BLaER1 treated with 17β-estradiol and CSF1 and Interleukin-3, amounts not matched to agents 10 nM and 100 nM (cell line): ENCODE measurements around the gene OR51A4.

Experiments used
- H3K27ac ChIP-seq, 11 experiments: shearing (Covaris generic); formaldehyde crosslinking; 2 replicates each; pipeline ENCODE4 v1.8.1; 2022
- H3K27me3 ChIP-seq, 11 experiments: shearing (Covaris generic); formaldehyde crosslinking; 2 replicates each; pipeline ENCODE4 v1.8.1; 2022
- H3K36me3 ChIP-seq, 11 experiments: shearing (Covaris generic); formaldehyde crosslinking; 2 replicates each; pipeline ENCODE4 v1.8.1; 2022
- H3K4me1 ChIP-seq, 10 experiments: shearing (Covaris generic); formaldehyde crosslinking; 2 replicates each; pipeline ENCODE4 v1.8.1; 2022
- H3K4me2 ChIP-seq, 11 experiments: shearing (Covaris generic); formaldehyde crosslinking; 2 replicates each; pipeline ENCODE4 v1.8.1; 2022
- H3K4me3 ChIP-seq, 10 experiments: shearing (Covaris generic); formaldehyde crosslinking; 2 replicates each; pipeline ENCODE4 v1.8.1; 2022
- H3K9ac ChIP-seq, 11 experiments: shearing (Covaris generic); formaldehyde crosslinking; 2 replicates each; pipeline ENCODE4 v1.8.1; 2022
- H3K9me3 ChIP-seq, 11 experiments: shearing (Covaris generic); formaldehyde crosslinking; replicated peaks in 1 of 11; 2 replicates each; pipeline ENCODE4 v1.8.1; 2022
- H4K20me1 ChIP-seq, 11 experiments: shearing (Covaris generic); formaldehyde crosslinking; 2 replicates each; pipeline ENCODE4 v1.8.1; 2022
- Cebpa-rat ChIP-seq, 11 experiments: shearing (Covaris generic); IDR thresholded peaks; 2 replicates each; pipeline ENCODE4 v1.8.1; 2022

Gene OR51A4

DNA sequence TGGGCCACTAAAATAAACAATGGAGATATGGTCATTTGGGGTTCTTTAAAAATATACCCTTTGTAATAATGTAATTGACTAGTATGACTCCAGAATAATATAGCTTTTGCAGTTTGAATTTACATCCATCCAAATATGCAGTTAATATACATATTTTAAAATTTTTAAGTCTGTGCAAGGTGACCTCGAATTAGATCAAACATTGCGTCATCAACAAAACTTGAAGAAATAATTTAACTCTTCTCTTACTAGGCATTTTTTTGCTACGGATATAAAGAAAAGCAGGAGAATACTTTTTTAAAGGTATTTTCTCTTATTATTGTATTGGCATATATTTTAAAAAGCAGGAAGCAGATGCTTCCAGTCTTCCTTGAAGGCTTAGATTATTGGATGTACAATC, 10.7 kb downstream of the OR51A4 start:
- Histone ChIP-seq H3K4me3 (no peak overlapping the region), H3K4me2 (no peak overlapping the region), H3K9me3 (no peaks in the 10 kb centered on the region), H3K4me1 (no peaks in the 10 kb centered on the region), H3K36me3 (no peaks in the 10 kb centered on the region), H3K9ac (no peak overlapping the region), H3K27ac (no peak overlapping the region), H4K20me1 (no peaks in the 10 kb centered on the region), H3K27me3 (no peaks in the 10 kb centered on the region)
- TF ChIP-seq Cebpa-rat (IDR thresholded peaks at IDR 0.05), result no peak

DNA sequence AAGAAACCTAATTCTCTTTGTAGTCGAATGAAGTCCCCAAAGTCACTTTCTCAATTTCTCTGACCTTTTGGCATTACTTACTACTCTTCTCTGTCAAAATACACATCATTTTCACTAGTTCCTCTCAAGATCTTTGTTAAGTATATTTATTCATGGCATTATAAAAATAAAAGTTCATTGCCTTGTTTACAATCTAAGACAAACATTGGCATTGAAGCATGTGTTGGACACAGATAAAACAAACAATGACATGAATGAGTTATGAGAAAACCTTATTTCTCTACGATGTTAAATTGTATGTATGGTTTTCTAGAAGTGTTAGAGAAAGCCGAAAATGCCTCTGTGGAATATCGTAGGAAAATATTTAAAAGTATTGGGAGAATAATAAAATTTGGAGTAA, 14.7 kb downstream of the OR51A4 start:
- Histone ChIP-seq H4K20me1 (no peaks in the 10 kb centered on the region), H3K36me3 (no peaks in the 10 kb centered on the region), H3K9me3 (no peaks in the 10 kb centered on the region), H3K4me1 (no peaks in the 10 kb centered on the region), H3K27me3 (no peaks in the 10 kb centered on the region), H3K4me3 (no peak overlapping the region), H3K9ac (no peak overlapping the region), H3K27ac (no peak overlapping the region), H3K4me2 (no peak overlapping the region)
- TF ChIP-seq Cebpa-rat (IDR thresholded peaks at IDR 0.05), result no peak

DNA sequence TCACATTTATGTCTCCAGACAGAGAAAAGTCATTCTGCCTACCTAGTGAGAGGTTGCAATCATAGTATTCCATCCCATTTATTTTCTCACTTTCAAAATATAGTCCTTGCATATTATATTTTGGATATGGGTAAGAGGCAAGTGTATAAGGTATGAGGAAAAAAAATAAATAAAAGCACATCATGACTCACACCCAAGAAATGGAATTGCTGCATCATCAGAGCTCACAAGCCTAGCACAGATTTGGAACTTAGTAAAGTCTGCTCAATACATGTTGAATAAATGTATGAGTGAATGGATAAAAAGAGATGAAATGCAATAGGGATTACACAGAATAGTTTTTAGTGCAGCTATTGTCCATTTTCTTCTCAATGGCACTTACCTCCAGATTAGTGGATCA, 20.8 kb downstream of the OR51A4 start:
- H3K27me3 ChIP-seq, result no peaks in the 10 kb centered on the region
- TF ChIP-seq Cebpa-rat (IDR thresholded peaks at IDR 0.05), result no peak
- H3K9me3 ChIP-seq, result no peaks in the 10 kb centered on the region
- H3K4me1 ChIP-seq, result no peaks in the 10 kb centered on the region
- H3K4me2 ChIP-seq, result no peak overlapping the region
- H3K27ac ChIP-seq, result no peak overlapping the region
- H4K20me1 ChIP-seq, result no peaks in the 10 kb centered on the region
- H3K9ac ChIP-seq, result no peak overlapping the region
- no peaks in the 10 kb centered on the region for H3K36me3 ChIP-seq
- no peak overlapping the region for H3K4me3 ChIP-seq

DNA sequence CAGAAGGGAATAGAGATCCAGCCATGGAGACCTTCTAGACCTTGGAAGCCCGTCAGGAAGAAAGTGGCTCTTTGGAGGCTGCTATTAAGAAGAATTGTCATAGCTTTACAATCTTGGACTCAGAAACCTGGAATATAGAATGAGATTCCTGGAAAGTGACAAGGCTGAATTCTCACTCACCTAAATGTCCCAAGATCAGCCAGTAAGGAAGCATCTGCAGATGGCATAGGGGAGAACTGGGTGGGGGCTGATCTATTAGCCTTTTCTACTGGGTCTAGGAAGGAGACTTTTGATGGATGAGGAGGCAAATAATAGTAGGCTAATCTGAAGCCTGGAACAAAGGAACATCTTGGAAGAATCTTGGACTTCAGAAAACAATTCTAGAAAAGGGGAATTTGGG, 23.2 kb downstream of the OR51A4 start, which contains the start of gene OR51G1:
TSS of gene OR51G1 (minus strand) at position 101 of the 400 bp plus-strand sequence. CDS start at position 101, 0 bp downstream.
- no peak within 1 kb of the TSS for H3K4me2 ChIP-seq
- H3K9ac ChIP-seq, result no peak within 1 kb of the TSS
- H3K27ac ChIP-seq, result no peak within 1 kb of the TSS
- no peaks in the 10 kb centered on the region for H3K9me3 ChIP-seq
- H3K4me1 ChIP-seq, result no peaks in the 10 kb centered on the region
- no peaks in the 10 kb centered on the region for H3K36me3 ChIP-seq
- H3K27me3 ChIP-seq, result no peaks in the 10 kb centered on the region
- H4K20me1 ChIP-seq, result no peaks in the 10 kb centered on the region
- TF ChIP-seq Cebpa-rat (IDR thresholded peaks at IDR 0.05), result no peak
- no peak within 1 kb of the TSS for H3K4me3 ChIP-seq

DNA sequence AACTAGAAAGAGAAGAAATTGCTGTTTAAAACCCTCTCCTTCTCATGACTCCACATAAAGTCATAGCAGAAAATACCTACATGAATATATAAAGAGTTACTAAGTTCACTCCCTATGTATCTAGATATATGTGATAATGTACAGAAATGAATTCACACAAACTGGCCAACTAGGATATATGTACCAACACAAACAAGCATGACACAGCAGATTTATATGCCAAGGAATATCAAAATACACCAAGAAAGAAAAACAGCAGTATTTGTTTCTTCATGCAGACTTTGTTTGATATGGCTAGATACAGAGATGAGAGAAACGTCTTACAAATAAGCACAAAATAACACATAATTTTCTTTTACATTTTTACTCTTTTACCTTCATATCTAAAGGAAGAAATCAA, 25.1 kb downstream of the OR51A4 start:
- no peaks in the 10 kb centered on the region for H3K27me3 ChIP-seq
- H3K4me1 ChIP-seq, result no peaks in the 10 kb centered on the region
- no peak overlapping the region for H3K27ac ChIP-seq
- no peak overlapping the region for H3K4me2 ChIP-seq
- no peak overlapping the region for H3K4me3 ChIP-seq
- no peak for TF ChIP-seq Cebpa-rat (IDR thresholded peaks at IDR 0.05)
- no peak overlapping the region for H3K9ac ChIP-seq
- H3K36me3 ChIP-seq, result no peaks in the 10 kb centered on the region
- no peaks in the 10 kb centered on the region for H4K20me1 ChIP-seq
- no peaks in the 10 kb centered on the region for H3K9me3 ChIP-seq

DNA sequence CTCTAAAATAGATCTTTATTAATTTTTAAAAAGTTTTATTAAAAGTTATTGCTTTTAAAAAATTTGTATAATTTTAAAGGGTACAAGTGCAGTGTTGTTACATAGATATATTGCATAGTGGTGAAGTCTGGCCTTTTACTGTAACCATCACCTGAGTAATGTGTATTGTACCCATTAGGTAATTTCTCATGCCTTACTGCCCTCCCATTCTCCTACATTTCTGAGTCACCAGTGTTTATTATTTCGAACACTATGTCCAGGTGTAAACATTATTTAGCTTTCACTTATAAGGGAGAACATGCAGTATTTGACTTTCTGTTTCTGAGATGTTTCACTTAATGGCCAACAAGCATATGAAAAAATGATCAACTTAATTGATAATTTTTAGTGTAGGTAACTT, 25.6 kb downstream of the OR51A4 start:
- H3K4me3 ChIP-seq, result no peak overlapping the region
- no peak overlapping the region for H3K4me2 ChIP-seq
- no peaks in the 10 kb centered on the region for H3K4me1 ChIP-seq
- H4K20me1 ChIP-seq, result no peaks in the 10 kb centered on the region
- no peak overlapping the region for H3K27ac ChIP-seq
- no peak overlapping the region for H3K9ac ChIP-seq
- no peaks in the 10 kb centered on the region for H3K36me3 ChIP-seq
- H3K27me3 ChIP-seq, result no peaks in the 10 kb centered on the region
- H3K9me3 ChIP-seq, result no peaks in the 10 kb centered on the region
- TF ChIP-seq Cebpa-rat (IDR thresholded peaks at IDR 0.05), result no peak

DNA sequence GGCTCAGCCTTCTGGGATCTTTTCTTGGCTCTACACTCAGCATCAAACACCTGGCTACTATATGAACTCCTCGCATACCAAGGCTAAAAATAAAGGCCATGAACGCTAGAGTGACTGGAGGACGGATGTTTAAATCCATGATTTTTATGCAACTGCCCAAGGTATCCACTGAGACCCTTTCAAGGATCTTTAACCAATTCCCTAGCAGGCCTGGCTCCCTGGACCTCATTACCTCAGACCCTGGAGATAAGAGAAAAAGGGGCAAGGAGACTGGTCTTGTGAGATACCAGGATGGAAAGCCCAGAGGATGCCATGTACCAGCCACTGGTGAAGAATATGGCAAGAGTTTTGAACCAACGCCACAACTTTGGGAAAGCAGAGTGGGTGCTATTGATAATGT, 28.2 kb downstream of the OR51A4 start, which contains the start of gene OR51G2:
TSS of gene OR51G2 (minus strand) at position 101 of the 400 bp plus-strand sequence. CDS start 3,687 bp downstream, outside the sequence.
- H3K4me2 ChIP-seq, result no peak within 1 kb of the TSS
- H3K27me3 ChIP-seq, result no peaks in the 10 kb centered on the region
- no peak for TF ChIP-seq Cebpa-rat (IDR thresholded peaks at IDR 0.05)
- H3K4me3 ChIP-seq, result no peak within 1 kb of the TSS
- H4K20me1 ChIP-seq, result no peaks in the 10 kb centered on the region
- H3K4me1 ChIP-seq, result no peaks in the 10 kb centered on the region
- no peak within 1 kb of the TSS for H3K9ac ChIP-seq
- H3K9me3 ChIP-seq, result no peaks in the 10 kb centered on the region
- H3K36me3 ChIP-seq, result no peaks in the 10 kb centered on the region
- H3K27ac ChIP-seq, result no peak within 1 kb of the TSS

DNA sequence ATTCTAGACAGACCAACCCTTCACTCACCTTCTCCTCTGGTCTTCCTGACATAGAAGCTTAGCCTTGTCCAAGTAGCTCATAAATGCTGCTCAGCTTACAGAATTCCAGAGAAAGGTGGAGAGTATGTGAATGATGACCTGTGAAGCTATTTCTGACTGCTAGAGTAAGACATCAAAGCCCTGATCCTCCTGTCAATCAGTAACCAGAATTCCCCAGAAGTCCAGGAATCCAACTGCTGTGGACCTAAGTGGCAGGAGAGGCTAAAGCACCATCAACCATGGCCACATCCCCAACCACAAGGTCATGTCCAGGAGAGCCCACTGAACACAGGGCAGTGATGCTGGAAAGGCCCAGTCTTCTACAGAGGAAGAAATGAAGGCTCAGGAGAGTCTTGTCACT, 30.8 kb downstream of the OR51A4 start:
- Histone ChIP-seq H3K27ac (no peak overlapping the region), H3K27me3 (no peaks in the 10 kb centered on the region), H3K9me3 (peaks cover 0 to 4% (median 0%) of the 10 kb centered on the region in 11 experiments; a peak in 1 of 22 replicates), H3K9ac (no peak overlapping the region), H3K4me3 (no peak overlapping the region), H3K36me3 (no peaks in the 10 kb centered on the region), H4K20me1 (no peaks in the 10 kb centered on the region), H3K4me2 (no peak overlapping the region), H3K4me1 (no peaks in the 10 kb centered on the region)
- no peak for TF ChIP-seq Cebpa-rat (IDR thresholded peaks at IDR 0.05)

DNA sequence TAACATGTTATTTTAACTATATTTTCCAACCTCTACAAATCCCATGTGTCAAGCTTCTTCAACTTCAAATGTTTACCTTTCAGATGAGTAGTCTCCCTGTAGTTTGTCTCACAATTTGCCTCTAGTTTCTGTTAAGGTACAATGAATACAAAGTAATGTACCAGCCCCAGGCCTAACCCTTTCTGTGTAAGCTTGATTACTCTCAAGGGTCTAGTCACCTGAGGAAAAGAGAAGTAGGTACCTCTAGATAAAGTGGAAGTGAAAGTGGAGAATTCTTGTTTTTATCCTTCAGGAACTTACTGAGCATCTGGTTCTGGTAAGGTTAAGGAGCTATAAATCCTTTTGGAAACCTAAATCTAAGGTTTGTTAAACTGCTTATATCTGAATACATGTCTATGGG, 43.9 kb downstream of the OR51A4 start, which contains the start of gene OR51A7:
TSS of gene OR51A7 (plus strand) at position 300 of the 400 bp plus-strand sequence. CDS start 3,587 bp downstream, outside the sequence.
- no peak for TF ChIP-seq Cebpa-rat (IDR thresholded peaks at IDR 0.05)
- H3K9ac ChIP-seq, result no peak within 1 kb of the TSS
- no peaks in the 10 kb centered on the region for H3K27me3 ChIP-seq
- peaks cover 0 to 5% (median 0%) of the 10 kb centered on the region in 11 experiments; a peak in 1 of 22 replicates for H3K9me3 ChIP-seq
- H3K4me3 ChIP-seq, result no peak within 1 kb of the TSS
- no peaks in the 10 kb centered on the region for H3K4me1 ChIP-seq
- no peaks in the 10 kb centered on the region for H3K36me3 ChIP-seq
- H3K4me2 ChIP-seq, result no peak within 1 kb of the TSS
- H4K20me1 ChIP-seq, result no peaks in the 10 kb centered on the region
- no peak within 1 kb of the TSS for H3K27ac ChIP-seq
